K562 (cell line): ENCODE data around the gene GLIPR2.

Experiments used
- MBD2 ChIP-seq: sonication (generic); IDR thresholded peaks from 2 replicates; pipeline ENCODE4 v1.6.1; 2016; ENCODE audit warnings: low read depth, borderline replicate concordance
- MTF1 ChIP-seq: fragments of 250-450 bp; sonication (Bioruptor Pico); IDR thresholded peaks from 2 replicates; pipeline ENCODE4 v1.9.0; 2021; ENCODE audit warnings: moderate library complexity, mild to moderate bottlenecking, inconsistent platforms, borderline replicate concordance
- POLR2A ChIP-seq: fragments of 450-650 bp; conservative IDR thresholded peaks from 2 replicates; pipeline ENCODE4 v1.6.1; 2016
- RAD21 ChIP-seq, 2 experiments: fragments of 250-450 bp in 1 of 2; fragments of 450-650 bp in 1 of 2; sonication (Bioruptor Pico) in 1 of 2; formaldehyde crosslinking in 1 of 2; IDR thresholded peaks in 1 of 2; conservative IDR thresholded peaks in 1 of 2; 2 replicates each; pipeline versions ENCODE4 v1.4.0 to v1.8.0; 2020 to 2022; ENCODE audit warnings: mild to moderate bottlenecking in 2 of 2, moderate library complexity in 1 of 2
- SIX5 ChIP-seq, 2 experiments: IDR thresholded peaks; 2 replicates each; pipeline ENCODE4 v1.6.1; 2011; ENCODE audit warnings: low read length in 2 of 2, borderline replicate concordance in 1 of 2, low read depth in 1 of 2, mild to moderate bottlenecking in 1 of 2, moderate library complexity in 1 of 2; ENCODE audit not compliant: insufficient read depth in 1 of 2
- SRSF1 ChIP-seq: fragments of 200-400 bp; formaldehyde crosslinking; IDR thresholded peaks from 2 replicates; pipeline ENCODE4 v1.6.1; 2017; ENCODE audit warnings: mild to moderate bottlenecking, low read depth, low read length, moderate library complexity
- TCF7L2 ChIP-seq: fragments of 150-350 bp; IDR thresholded peaks from 2 replicates; pipeline ENCODE4 v1.6.1; 2016; ENCODE audit warnings: low read depth, mild to moderate bottlenecking, low read length, moderate library complexity
- TOE1 ChIP-seq, 2 experiments: fragments of 450-650 bp in 1 of 2; sonication (generic) in 1 of 2; formaldehyde crosslinking in 1 of 2; IDR thresholded peaks; 2 replicates each; pipeline versions ENCODE4 v1.7.1 to v1.8.0; 2016 to 2022; ENCODE audit warnings: borderline replicate concordance in 2 of 2, mild to moderate bottlenecking in 2 of 2, antibody characterized with exemption in 1 of 2, inconsistent platforms in 1 of 2, low read depth in 1 of 2, missing genetic modification reagents in 1 of 2, moderate library complexity in 1 of 2
- ZBTB17 ChIP-seq: fragments of 450-650 bp; formaldehyde crosslinking; IDR thresholded peaks from 2 replicates; pipeline ENCODE4 v1.4.0; 2020; ENCODE audit warnings: mild to moderate bottlenecking
- ZNF41 ChIP-seq: fragments of 250-450 bp; sonication (Bioruptor Pico); conservative IDR thresholded peaks from 2 replicates; pipeline ENCODE4 v1.4.0; 2020; ENCODE audit warnings: mild to moderate bottlenecking
- ZNF707 ChIP-seq: fragments of 250-450 bp; sonication (Bioruptor Pico); conservative IDR thresholded peaks from 2 replicates; pipeline ENCODE4 v1.8.0; 2022; ENCODE audit warnings: inconsistent platforms, mild to moderate bottlenecking, moderate library complexity
- TF ChIP-seq, protein P1 (sequence below): fragments of 450-650 bp; conservative IDR thresholded peaks from 2 replicates; pipeline ENCODE4 v1.6.1; 2016; ENCODE audit warnings: missing genetic modification characterization, low read depth, mild to moderate bottlenecking, missing compliant biosample characterization, moderate library complexity
- TF ChIP-seq, protein P2 (sequence below), 3 experiments: IDR thresholded peaks in 2 of 3; conservative IDR thresholded peaks in 1 of 3; 2 replicates each; pipeline ENCODE4 v1.5.1; 2011 to 2012; ENCODE audit warnings: low read length in 3 of 3, mild to moderate bottlenecking in 3 of 3, control low read depth in 2 of 3, improper control_type of control experiment in 1 of 3, inconsistent platforms in 1 of 3, low read depth in 1 of 3, mixed read lengths in 1 of 3, moderate library complexity in 1 of 3; ENCODE audit not compliant: insufficient read depth in 2 of 3
- TF ChIP-seq, protein P3 (sequence below), 2 experiments: fragments of 450-650 bp; formaldehyde crosslinking in 1 of 2; IDR thresholded peaks; 2 replicates each; pipeline versions ENCODE4 v1.4.0 to v1.6.1; 2014 to 2020; ENCODE audit warnings: mild to moderate bottlenecking in 2 of 2, borderline replicate concordance in 1 of 2, low read depth in 1 of 2

DNA sequence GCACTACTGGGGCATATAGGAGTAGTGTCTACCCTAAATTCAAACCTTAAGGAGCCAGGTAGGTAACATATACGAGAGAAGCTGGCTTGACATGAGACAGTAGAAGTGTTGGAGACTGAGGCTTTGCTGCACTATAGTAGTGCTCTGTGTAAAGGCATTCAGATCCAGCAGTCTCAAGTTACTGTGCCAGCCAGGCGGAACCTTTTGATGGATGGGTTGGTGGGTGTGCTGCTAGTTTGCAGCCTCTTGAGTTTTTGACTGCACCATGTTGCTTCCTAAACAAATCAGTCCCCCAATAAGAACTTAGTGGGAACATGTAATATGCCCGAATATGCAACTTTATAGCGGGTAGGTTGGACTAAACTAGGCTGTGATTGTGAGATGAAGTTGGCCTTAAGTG is 55.7 kb downstream of the GLIPR2 start:
- TF ChIP-seq ZNF707 (CRISPR knock-in tag) (no peak), ZBTB17 (CRISPR knock-in tag) (no peak), ZNF41 (CRISPR knock-in tag) (no peak), MBD2 (no peak), RAD21 (CRISPR knock-in tag; conservative IDR thresholded peaks at IDR 0.05 in 1 of 2, IDR thresholded peaks at IDR 0.05 in 1 of 2) (no peak), TCF7L2 (no peak), POLR2A (no peak), SIX5 (IDR thresholded peaks at IDR 0.05; ENCODE audit: borderline replicate concordance in 1 of 2, insufficient read depth in 1 of 2, low read depth in 1 of 2, low read length in 2 of 2) (no peak), TOE1 (IDR thresholded peaks at IDR 0.05; ENCODE audit: borderline replicate concordance) (no peak), TOE1 (CRISPR knock-in tag; IDR thresholded peaks at IDR 0.05; ENCODE audit: borderline replicate concordance, low read depth) (no peak), SRSF1 (no peak), MTF1 (CRISPR knock-in tag) (no peak)
- TF ChIP-seq, protein P1, sequence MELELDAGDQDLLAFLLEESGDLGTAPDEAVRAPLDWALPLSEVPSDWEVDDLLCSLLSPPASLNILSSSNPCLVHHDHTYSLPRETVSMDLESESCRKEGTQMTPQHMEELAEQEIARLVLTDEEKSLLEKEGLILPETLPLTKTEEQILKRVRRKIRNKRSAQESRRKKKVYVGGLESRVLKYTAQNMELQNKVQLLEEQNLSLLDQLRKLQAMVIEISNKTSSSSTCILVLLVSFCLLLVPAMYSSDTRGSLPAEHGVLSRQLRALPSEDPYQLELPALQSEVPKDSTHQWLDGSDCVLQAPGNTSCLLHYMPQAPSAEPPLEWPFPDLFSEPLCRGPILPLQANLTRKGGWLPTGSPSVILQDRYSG (tag) = no peak
- TF ChIP-seq, protein P2, sequence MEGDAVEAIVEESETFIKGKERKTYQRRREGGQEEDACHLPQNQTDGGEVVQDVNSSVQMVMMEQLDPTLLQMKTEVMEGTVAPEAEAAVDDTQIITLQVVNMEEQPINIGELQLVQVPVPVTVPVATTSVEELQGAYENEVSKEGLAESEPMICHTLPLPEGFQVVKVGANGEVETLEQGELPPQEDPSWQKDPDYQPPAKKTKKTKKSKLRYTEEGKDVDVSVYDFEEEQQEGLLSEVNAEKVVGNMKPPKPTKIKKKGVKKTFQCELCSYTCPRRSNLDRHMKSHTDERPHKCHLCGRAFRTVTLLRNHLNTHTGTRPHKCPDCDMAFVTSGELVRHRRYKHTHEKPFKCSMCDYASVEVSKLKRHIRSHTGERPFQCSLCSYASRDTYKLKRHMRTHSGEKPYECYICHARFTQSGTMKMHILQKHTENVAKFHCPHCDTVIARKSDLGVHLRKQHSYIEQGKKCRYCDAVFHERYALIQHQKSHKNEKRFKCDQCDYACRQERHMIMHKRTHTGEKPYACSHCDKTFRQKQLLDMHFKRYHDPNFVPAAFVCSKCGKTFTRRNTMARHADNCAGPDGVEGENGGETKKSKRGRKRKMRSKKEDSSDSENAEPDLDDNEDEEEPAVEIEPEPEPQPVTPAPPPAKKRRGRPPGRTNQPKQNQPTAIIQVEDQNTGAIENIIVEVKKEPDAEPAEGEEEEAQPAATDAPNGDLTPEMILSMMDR (IDR thresholded peaks at IDR 0.05 in 2 of 3, conservative IDR thresholded peaks at IDR 0.05 in 1 of 3; ENCODE audit: insufficient read depth in 2 of 3, low read depth in 1 of 3, low read length in 3 of 3) = no peak
- TF ChIP-seq, protein P3, sequence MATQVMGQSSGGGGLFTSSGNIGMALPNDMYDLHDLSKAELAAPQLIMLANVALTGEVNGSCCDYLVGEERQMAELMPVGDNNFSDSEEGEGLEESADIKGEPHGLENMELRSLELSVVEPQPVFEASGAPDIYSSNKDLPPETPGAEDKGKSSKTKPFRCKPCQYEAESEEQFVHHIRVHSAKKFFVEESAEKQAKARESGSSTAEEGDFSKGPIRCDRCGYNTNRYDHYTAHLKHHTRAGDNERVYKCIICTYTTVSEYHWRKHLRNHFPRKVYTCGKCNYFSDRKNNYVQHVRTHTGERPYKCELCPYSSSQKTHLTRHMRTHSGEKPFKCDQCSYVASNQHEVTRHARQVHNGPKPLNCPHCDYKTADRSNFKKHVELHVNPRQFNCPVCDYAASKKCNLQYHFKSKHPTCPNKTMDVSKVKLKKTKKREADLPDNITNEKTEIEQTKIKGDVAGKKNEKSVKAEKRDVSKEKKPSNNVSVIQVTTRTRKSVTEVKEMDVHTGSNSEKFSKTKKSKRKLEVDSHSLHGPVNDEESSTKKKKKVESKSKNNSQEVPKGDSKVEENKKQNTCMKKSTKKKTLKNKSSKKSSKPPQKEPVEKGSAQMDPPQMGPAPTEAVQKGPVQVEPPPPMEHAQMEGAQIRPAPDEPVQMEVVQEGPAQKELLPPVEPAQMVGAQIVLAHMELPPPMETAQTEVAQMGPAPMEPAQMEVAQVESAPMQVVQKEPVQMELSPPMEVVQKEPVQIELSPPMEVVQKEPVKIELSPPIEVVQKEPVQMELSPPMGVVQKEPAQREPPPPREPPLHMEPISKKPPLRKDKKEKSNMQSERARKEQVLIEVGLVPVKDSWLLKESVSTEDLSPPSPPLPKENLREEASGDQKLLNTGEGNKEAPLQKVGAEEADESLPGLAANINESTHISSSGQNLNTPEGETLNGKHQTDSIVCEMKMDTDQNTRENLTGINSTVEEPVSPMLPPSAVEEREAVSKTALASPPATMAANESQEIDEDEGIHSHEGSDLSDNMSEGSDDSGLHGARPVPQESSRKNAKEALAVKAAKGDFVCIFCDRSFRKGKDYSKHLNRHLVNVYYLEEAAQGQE (IDR thresholded peaks at IDR 0.05; ENCODE audit: borderline replicate concordance) = no peak
- TF ChIP-seq, protein P3 (CRISPR knock-in tag; IDR thresholded peaks at IDR 0.05; ENCODE audit: low read depth) = no peak
